Measurements from ENCODE around the gene RAB3D.
"Not testable (repeated sequence)": the region's sequence is repeated elsewhere in the genome, so short reads cannot be mapped to it uniquely, and the experiment has no call there.

RAB3D gene

GRCh38 chr19:11364296-11364904 lies 24.9 kb upstream of the RAB3D start:
- Histone ChIP-seq H3K27me3 (ENCODE audit: control insufficient read depth, insufficient read depth, low read length) (peaks cover 16% of the 10 kb centered on the region), H3K36me3 (ENCODE audit: control insufficient read depth, insufficient read depth, low read length) (peaks cover 5% of the 10 kb centered on the region), H3K9ac (ENCODE audit: low read length) (no peak overlapping the region), H3K4me1 (ENCODE audit: control insufficient read depth, insufficient read depth, low read length) (peaks cover 6% of the 10 kb centered on the region; the same call in 1 of the 2 replicates), H3K9me3 (ENCODE audit: control insufficient read depth, insufficient read depth, low read depth, low read length) (no peaks in the 10 kb centered on the region), H3K4me3 (ENCODE audit: low read depth, low read length) (no peak overlapping the region), H3K27ac (ENCODE audit: low read depth, low read length) (no peak overlapping the region)

GRCh38 chr19:11363881-11364280 lies 24.4 kb upstream of the RAB3D start:
- Histone ChIP-seq H3K4me3 (ENCODE audit: low read depth, low read length) (no peak overlapping the region), H3K27me3 (ENCODE audit: control insufficient read depth, insufficient read depth, low read length) (peaks cover 21% of the 10 kb centered on the region), H3K4me1 (ENCODE audit: control insufficient read depth, insufficient read depth, low read length) (peaks cover 6% of the 10 kb centered on the region; the same call in 1 of the 2 replicates), H3K36me3 (ENCODE audit: control insufficient read depth, insufficient read depth, low read length) (peaks cover 5% of the 10 kb centered on the region), H3K9ac (ENCODE audit: low read length) (no peak overlapping the region), H3K9me3 (ENCODE audit: control insufficient read depth, insufficient read depth, low read depth, low read length) (no peaks in the 10 kb centered on the region), H3K27ac (ENCODE audit: low read depth, low read length) (no peak overlapping the region)

GRCh38 chr19:11361771-11362731 lies 22.6 kb upstream of the RAB3D start:
- Histone ChIP-seq H3K9me3 (ENCODE audit: control insufficient read depth, insufficient read depth, low read depth, low read length) (no peaks in the 10 kb centered on the region), H3K36me3 (ENCODE audit: control insufficient read depth, insufficient read depth, low read length) (no peaks in the 10 kb centered on the region), H3K9ac (ENCODE audit: low read length) (no peak overlapping the region), H3K27ac (ENCODE audit: low read depth, low read length) (no peak overlapping the region), H3K27me3 (ENCODE audit: control insufficient read depth, insufficient read depth, low read length) (peaks cover 36% of the 10 kb centered on the region), H3K4me3 (ENCODE audit: low read depth, low read length) (peak overlapping the region; percentile 61), H3K4me1 (ENCODE audit: control insufficient read depth, insufficient read depth, low read length) (peaks cover 6% of the 10 kb centered on the region; the same call in 1 of the 2 replicates)

- Histone ChIP-seq H3K9me3 (ENCODE audit: control insufficient read depth, insufficient read depth, low read depth, low read length) (no peaks in the 10 kb centered on the region), H3K4me3 (ENCODE audit: low read depth, low read length) (peak overlapping the region; percentile 61), H3K27ac (ENCODE audit: low read depth, low read length) (no peak overlapping the region), H3K27me3 (ENCODE audit: control insufficient read depth, insufficient read depth, low read length) (peaks cover 44% of the 10 kb centered on the region), H3K4me1 (ENCODE audit: control insufficient read depth, insufficient read depth, low read length) (peaks cover 6% of the 10 kb centered on the region; the same call in 1 of the 2 replicates), H3K36me3 (ENCODE audit: control insufficient read depth, insufficient read depth, low read length) (no peaks in the 10 kb centered on the region), H3K9ac (ENCODE audit: low read length) (no peak overlapping the region)
Measured at GRCh38 chr19:11361037-11361770, 21.7 kb upstream of the RAB3D start.

GRCh38 chr19:11359421-11359820 lies 20.0 kb upstream of the RAB3D start:
- H3K27me3 ChIP-seq (ENCODE audit: control insufficient read depth, insufficient read depth, low read length), result peaks cover 51% of the 10 kb centered on the region
- no peak overlapping the region for H3K27ac ChIP-seq (ENCODE audit: low read depth, low read length)
- peaks cover 10% of the 10 kb centered on the region; the same call in 1 of the 2 replicates for H3K4me1 ChIP-seq (ENCODE audit: control insufficient read depth, insufficient read depth, low read length)
- H3K4me3 ChIP-seq (ENCODE audit: low read depth, low read length), result no peak overlapping the region
- H3K9ac ChIP-seq (ENCODE audit: low read length), result no peak overlapping the region
- no peaks in the 10 kb centered on the region for H3K36me3 ChIP-seq (ENCODE audit: control insufficient read depth, insufficient read depth, low read length)
- no peaks in the 10 kb centered on the region for H3K9me3 ChIP-seq (ENCODE audit: control insufficient read depth, insufficient read depth, low read depth, low read length)

- Histone ChIP-seq H3K4me3 (ENCODE audit: low read depth, low read length) (no peak overlapping the region), H3K36me3 (ENCODE audit: control insufficient read depth, insufficient read depth, low read length) (no peaks in the 10 kb centered on the region), H3K4me1 (ENCODE audit: control insufficient read depth, insufficient read depth, low read length) (peaks cover 8% of the 10 kb centered on the region; the same call in 1 of the 2 replicates), H3K27ac (ENCODE audit: low read depth, low read length) (no peak overlapping the region), H3K27me3 (ENCODE audit: control insufficient read depth, insufficient read depth, low read length) (peaks cover 51% of the 10 kb centered on the region), H3K9ac (ENCODE audit: low read length) (no peak overlapping the region), H3K9me3 (ENCODE audit: control insufficient read depth, insufficient read depth, low read depth, low read length) (no peaks in the 10 kb centered on the region)
Measured at GRCh38 chr19:11356676-11357550, 17.5 kb upstream of the RAB3D start.

- H3K36me3 ChIP-seq (ENCODE audit: control insufficient read depth, insufficient read depth, low read length), result no peaks in the 10 kb centered on the region
- H3K27ac ChIP-seq (ENCODE audit: low read depth, low read length), result no peak overlapping the region
- H3K27me3 ChIP-seq (ENCODE audit: control insufficient read depth, insufficient read depth, low read length), result peaks cover 47% of the 10 kb centered on the region
- no peaks in the 10 kb centered on the region for H3K9me3 ChIP-seq (ENCODE audit: control insufficient read depth, insufficient read depth, low read depth, low read length)
- peak overlapping the region; percentile 46 for H3K4me3 ChIP-seq (ENCODE audit: low read depth, low read length)
- H3K4me1 ChIP-seq (ENCODE audit: control insufficient read depth, insufficient read depth, low read length), result peaks cover 6% of the 10 kb centered on the region; the same call in 1 of the 2 replicates
- no peak overlapping the region for H3K9ac ChIP-seq (ENCODE audit: low read length)
Measured at GRCh38 chr19:11356074-11356397, 16.6 kb upstream of the RAB3D start.

GRCh38 chr19:11355160-11356073 lies 16.0 kb upstream of the RAB3D start, which contains the start of gene PLPPR2:
TSS of gene PLPPR2 (plus strand) at chr19:11355432. CDS start at chr19:11357674, 2,242 bp downstream.
- H3K9me3 ChIP-seq (ENCODE audit: control insufficient read depth, insufficient read depth, low read depth, low read length), result no peaks in the 10 kb centered on the region
- no peak within 1 kb of the TSS for H3K27ac ChIP-seq (ENCODE audit: low read depth, low read length)
- H3K4me1 ChIP-seq (ENCODE audit: control insufficient read depth, insufficient read depth, low read length), result peaks cover 5% of the 10 kb centered on the region; the same call in 1 of the 2 replicates
- H3K27me3 ChIP-seq (ENCODE audit: control insufficient read depth, insufficient read depth, low read length), result peaks cover 40% of the 10 kb centered on the region
- H3K9ac ChIP-seq (ENCODE audit: low read length), result no peak within 1 kb of the TSS
- H3K4me3 ChIP-seq (ENCODE audit: low read depth, low read length), result peak within 1 kb of the TSS; percentile 46
- no peaks in the 10 kb centered on the region for H3K36me3 ChIP-seq (ENCODE audit: control insufficient read depth, insufficient read depth, low read length)

GRCh38 chr19:11354102-11354501 lies 14.6 kb upstream of the RAB3D start:
- peaks cover 32% of the 10 kb centered on the region for H3K27me3 ChIP-seq (ENCODE audit: control insufficient read depth, insufficient read depth, low read length)
- not testable (repeated sequence) for H3K36me3 ChIP-seq (ENCODE audit: control insufficient read depth, insufficient read depth, low read length); H3K27ac ChIP-seq (ENCODE audit: low read depth, low read length); H3K4me3 ChIP-seq (ENCODE audit: low read depth, low read length); H3K9me3 ChIP-seq (ENCODE audit: control insufficient read depth, insufficient read depth, low read depth, low read length); H3K9ac ChIP-seq (ENCODE audit: low read length); H3K4me1 ChIP-seq (ENCODE audit: control insufficient read depth, insufficient read depth, low read length)
